GM18519 (cell line): Measurements from ENCODE around the gene CPLX4.
"Not testable (repeated sequence)": the region's sequence is repeated elsewhere in the genome, so short reads cannot be mapped to it uniquely, and the experiment has no call there.

Experiments
- ATAC-seq: cut with Tn5 transposase; IDR thresholded peaks from one replicate; pipeline ENCODE4 v1.9.1; 2021; ENCODE audit warnings: mild to moderate bottlenecking, moderate library complexity; ENCODE audit not compliant: unreplicated experiment, low FRiP score

The CPLX4 gene

GRCh38 chr18:59271606-59272220 lies 46.7 kb downstream of the CPLX4 start:
- ATAC-seq: no peak

GRCh38 chr18:59270689-59271257 lies 47.7 kb downstream of the CPLX4 start:
- ATAC-seq: no peak

- no peak for ATAC-seq
Observed at GRCh38 chr18:59269563-59270119, 48.8 kb downstream of the CPLX4 start.

- peak; percentile 60 for ATAC-seq
Observed at GRCh38 chr18:59268721-59269562, 49.5 kb downstream of the CPLX4 start.

GRCh38 chr18:59268127-59268720 lies 50.2 kb downstream of the CPLX4 start:
- ATAC-seq: no peak

GRCh38 chr18:59267503-59268126 lies 50.8 kb downstream of the CPLX4 start:
- no peak for ATAC-seq

GRCh38 chr18:59266886-59267502 lies 51.5 kb downstream of the CPLX4 start:
- no peak for ATAC-seq

- no peak for ATAC-seq
Observed at GRCh38 chr18:59266459-59266858, 52.0 kb downstream of the CPLX4 start.

- ATAC-seq: no peak
Observed at GRCh38 chr18:59265974-59266369, 52.5 kb downstream of the CPLX4 start.

GRCh38 chr18:59265246-59265973 lies 53.0 kb downstream of the CPLX4 start:
- no peak for ATAC-seq

- ATAC-seq: no peak
Observed at GRCh38 chr18:59264651-59265245, 53.7 kb downstream of the CPLX4 start.

- ATAC-seq: no peak
Observed at GRCh38 chr18:59264121-59264571, 54.3 kb downstream of the CPLX4 start.

GRCh38 chr18:59263661-59264060 lies 54.8 kb downstream of the CPLX4 start:
- ATAC-seq: no peak

- ATAC-seq: not testable (repeated sequence)
Observed at GRCh38 chr18:59262243-59262642, 56.2 kb downstream of the CPLX4 start.

- not testable (repeated sequence) for ATAC-seq
Observed at GRCh38 chr18:59261842-59262241, 56.6 kb downstream of the CPLX4 start.

GRCh38 chr18:59255491-59255890 lies 63.0 kb downstream of the CPLX4 start:
- ATAC-seq: not testable (repeated sequence)

- ATAC-seq: no peak
Observed at GRCh38 chr18:59249199-59249774, 69.2 kb downstream of the CPLX4 start.

GRCh38 chr18:59246796-59247195 lies 71.7 kb downstream of the CPLX4 start:
- no peak for ATAC-seq
